Omental fat pad (tissue), 4 donors: ENCODE results near the gene UPF1. TPM values are rescaled to one million over a fixed set of nuclear protein-coding genes. Genes with fewer than 3 reads are reported as not detected.

Experiments
- ATAC-seq: fragments of 150-250 bp; one replicate; pipeline ENCODE4 v1.9.1; 2016; ENCODE audit warnings: mild to moderate bottlenecking, moderate library complexity; ENCODE audit not compliant: low FRiP score
- DNase-seq: peaks from one replicate; pipeline ENCODE4 v3.0.0-alpha.2; 2019; ENCODE audit warnings: low spot score
- total RNA-seq, 4 donors: library from RNA; depleted of rRNA; stranded (reverse); fragments of >200 nt; gene quantifications; one replicate each; pipeline ENCODE4 v1.1.0, GENCODE V29; 2016
- TF ChIP-seq, protein P1 (sequence below), 3 donors: fragments of 450-650 bp; IDR thresholded peaks; one replicate each; pipeline ENCODE4 v1.5.1; 2016 to 2017; ENCODE audit warnings: antibody characterized with exemption in 3 of 3, mild to moderate bottlenecking in 3 of 3, moderate library complexity in 2 of 3

The UPF1 gene
- total RNA-seq, 4 donors from 2014 or later: 67.3 to 113 (median 96.0) TPM

DNA sequence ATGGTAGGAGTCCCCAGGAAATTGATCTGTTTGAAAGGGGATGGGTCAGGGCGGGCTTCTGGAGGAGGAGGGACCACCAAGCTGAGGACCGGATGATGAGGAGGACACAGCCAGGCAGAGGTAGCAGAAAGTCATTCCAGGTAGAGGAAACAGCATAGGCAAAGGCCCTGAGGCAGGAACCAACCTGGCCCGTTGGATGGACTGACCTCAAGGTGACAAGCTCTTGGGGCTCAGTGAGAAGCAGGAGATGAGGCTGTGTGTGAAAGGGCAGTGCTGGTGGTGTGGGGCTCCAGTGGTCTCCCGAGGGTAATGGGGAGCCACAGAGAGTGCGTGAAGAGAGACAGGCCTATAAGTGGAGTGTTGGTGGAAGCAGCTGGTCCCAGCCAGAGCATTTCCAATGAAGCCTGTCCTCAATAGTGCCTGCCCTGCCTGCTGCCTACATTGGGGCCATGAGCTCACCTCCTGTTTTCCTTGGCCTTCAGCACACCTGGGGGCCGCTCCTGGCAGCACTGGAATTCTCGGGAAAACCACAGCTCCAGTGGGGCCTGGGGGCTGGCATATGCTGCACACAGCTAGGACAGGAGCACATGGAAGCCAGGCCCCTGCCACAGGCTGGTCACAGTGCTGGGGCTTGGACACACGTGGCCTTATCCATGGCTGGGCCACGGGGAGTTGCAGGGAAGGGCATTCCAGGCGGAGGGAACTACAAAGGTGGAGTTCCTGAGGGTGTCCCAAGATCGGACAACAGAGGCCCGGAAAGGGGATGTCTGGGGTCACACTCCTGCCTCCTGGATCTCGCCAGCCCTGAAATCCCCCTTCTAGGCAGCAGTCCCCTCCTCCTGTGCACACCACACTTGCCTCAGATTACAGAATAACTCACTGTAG is 38.4 kb upstream of the UPF1 start:
- no peak for ATAC-seq
- no peak for DNase-seq
- TF ChIP-seq, protein P1, sequence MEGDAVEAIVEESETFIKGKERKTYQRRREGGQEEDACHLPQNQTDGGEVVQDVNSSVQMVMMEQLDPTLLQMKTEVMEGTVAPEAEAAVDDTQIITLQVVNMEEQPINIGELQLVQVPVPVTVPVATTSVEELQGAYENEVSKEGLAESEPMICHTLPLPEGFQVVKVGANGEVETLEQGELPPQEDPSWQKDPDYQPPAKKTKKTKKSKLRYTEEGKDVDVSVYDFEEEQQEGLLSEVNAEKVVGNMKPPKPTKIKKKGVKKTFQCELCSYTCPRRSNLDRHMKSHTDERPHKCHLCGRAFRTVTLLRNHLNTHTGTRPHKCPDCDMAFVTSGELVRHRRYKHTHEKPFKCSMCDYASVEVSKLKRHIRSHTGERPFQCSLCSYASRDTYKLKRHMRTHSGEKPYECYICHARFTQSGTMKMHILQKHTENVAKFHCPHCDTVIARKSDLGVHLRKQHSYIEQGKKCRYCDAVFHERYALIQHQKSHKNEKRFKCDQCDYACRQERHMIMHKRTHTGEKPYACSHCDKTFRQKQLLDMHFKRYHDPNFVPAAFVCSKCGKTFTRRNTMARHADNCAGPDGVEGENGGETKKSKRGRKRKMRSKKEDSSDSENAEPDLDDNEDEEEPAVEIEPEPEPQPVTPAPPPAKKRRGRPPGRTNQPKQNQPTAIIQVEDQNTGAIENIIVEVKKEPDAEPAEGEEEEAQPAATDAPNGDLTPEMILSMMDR (IDR thresholded peaks at IDR 0.05): no peak

DNA sequence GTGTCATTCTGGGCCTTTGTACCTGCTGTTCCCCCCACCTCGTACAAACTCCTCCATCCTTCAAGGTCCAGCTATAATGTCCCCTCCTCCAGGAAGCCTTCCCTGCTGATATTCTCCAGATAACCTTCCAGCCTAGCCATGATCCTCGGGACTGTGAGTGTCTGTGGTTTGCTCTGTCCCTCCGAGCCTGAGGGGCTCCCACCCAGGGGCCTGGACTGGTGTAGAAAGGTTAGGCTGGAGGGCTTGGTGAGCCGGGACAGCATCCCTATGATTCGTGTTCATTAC is 37.8 kb upstream of the UPF1 start:
- DNase-seq (no peak), ATAC-seq (no peak)
- TF ChIP-seq, protein P1 (IDR thresholded peaks at IDR 0.05): no peak

DNA sequence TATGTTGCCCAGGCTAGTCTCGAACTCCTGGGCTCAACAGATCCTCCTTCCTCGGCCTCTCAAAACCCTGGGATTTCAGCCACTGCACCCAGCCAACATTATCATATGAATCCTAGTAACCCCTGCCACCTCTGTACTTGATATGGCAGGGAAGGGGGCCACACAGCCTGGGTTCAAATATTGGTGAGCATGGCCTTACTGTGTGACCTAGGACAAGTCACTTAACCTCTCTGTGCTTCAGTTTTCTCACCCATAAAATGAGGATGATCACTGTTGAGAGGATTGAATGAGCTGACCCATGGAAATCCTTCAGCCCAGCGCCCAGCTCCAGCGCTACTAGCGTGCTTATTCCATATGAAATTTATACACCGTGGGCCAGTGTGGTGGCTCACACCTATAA is 37.1 kb upstream of the UPF1 start:
- no peak for ATAC-seq
- TF ChIP-seq, protein P1 (IDR thresholded peaks at IDR 0.05): no peak
- no peak for DNase-seq

DNA sequence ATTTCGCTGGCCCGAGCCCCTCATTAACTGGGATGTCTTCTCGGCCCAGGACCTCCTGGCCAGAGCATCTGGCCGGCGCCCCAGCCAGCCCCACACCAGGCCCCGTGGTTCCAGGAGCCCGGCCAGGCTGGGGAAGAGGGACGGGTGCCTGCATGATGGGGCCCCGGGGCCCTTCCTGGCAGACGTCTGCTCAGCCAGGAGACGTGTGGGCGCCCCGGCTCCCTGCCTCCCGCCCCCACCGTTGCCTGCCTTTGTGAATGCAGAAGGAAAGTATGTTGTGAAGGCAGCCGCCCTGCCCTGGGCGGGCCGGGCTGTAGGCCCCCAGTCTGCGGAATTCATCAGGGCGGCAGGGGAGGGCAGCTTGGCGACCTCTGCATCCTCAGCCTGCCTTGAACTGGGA is 36.2 kb upstream of the UPF1 start:
- ATAC-seq (no peak), DNase-seq (no peak)
- TF ChIP-seq, protein P1 (IDR thresholded peaks at IDR 0.05): no peak

DNA sequence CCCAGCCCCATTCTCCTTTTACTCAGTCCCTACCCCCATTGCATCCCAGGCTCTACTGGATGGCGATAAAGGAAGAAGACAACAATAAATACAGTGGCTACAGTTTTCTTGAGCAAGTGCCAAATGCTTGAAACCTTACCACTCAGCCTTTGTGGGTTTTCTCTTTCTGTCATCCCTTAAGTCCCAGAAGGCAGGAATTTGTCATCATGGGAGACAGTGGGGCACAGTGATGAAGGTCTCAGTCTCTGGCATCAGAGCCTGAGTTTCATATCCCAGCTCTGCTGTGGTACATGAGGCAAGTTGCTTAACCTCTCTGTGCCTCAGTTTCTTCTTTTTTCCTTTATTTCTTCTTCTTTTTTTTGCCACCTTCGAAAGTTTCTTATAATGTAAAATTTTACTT is 35.5 kb upstream of the UPF1 start:
- TF ChIP-seq, protein P1 (IDR thresholded peaks at IDR 0.05): no peak
- no peak for ATAC-seq
- DNase-seq: no peak

DNA sequence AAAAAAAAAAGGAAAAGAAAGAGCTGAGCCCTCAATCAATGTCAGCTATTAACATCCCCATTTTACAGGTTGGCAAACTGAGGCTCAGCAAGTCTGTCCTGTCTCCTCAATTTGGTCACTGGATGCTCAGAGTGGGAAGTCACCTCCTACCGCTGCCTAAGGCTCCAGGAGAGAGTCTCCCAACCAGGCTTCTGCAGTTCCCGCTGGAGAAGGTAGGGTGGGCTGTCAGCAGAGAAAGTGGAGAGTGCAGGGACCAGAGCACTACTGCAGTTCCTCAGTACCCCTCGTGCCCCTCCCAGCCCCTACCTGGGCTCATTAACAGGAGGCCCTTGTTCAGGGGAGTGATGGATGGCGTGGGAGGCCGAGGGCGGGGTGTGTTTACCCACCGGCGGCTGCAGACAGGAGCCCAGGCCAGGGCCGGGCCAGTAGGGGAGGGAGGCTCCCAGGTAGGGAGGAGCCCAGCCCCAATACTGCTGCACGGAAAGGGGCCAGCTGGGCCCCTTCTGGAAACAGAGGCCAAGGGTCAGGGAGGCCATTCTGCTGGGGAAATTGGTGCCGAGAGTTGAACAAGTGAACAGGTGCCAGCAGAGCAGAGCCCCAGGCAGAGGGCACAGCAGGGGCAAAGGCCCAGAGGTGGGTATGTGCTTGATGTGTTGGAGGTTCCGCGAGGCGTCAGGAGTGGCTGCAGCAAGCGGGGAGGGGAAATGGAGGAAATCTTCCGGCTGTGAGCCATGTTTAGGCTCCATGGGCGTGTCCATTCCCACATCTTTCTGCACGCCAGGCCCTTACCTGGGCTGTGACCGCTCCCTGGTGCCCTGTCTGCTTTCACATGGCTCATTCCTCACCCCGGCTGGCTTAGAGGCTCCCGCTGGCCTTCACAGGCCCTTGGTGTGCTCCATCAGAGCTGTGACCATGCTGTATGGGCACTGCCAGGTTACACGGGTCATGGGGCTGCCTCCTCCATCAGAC is 33.1 kb upstream of the UPF1 start:
- no peak for ATAC-seq
- TF ChIP-seq, protein P1 (IDR thresholded peaks at IDR 0.05): no peak
- DNase-seq: no peak
